GM15510 (cell line): ENCODE measurements around the gene GNLY.

Experiments
- POLR2A ChIP-seq: IDR thresholded peaks from 3 replicates; pipeline ENCODE4 v1.6.1; 2011; ENCODE audit warnings: borderline replicate concordance; ENCODE audit not compliant: insufficient read length; ENCODE audit errors: extremely low read depth

Gene GNLY

GRCh38 chr2:85724731-85725181 lies 30.6 kb downstream of the GNLY start:
- no peak for TF ChIP-seq POLR2A

- TF ChIP-seq POLR2A, result no peak
Measured at GRCh38 chr2:85725451-85725850, 31.3 kb downstream of the GNLY start.

GRCh38 chr2:85727798-85728197 lies 33.6 kb downstream of the GNLY start:
- no peak for TF ChIP-seq POLR2A

- TF ChIP-seq POLR2A, result no peak
Measured at GRCh38 chr2:85728342-85728741, 34.2 kb downstream of the GNLY start.

GRCh38 chr2:85728883-85729824 lies 35.0 kb downstream of the GNLY start:
- no peak for TF ChIP-seq POLR2A

- TF ChIP-seq POLR2A, result no peak
Measured at GRCh38 chr2:85729825-85730510, 35.8 kb downstream of the GNLY start.

- TF ChIP-seq POLR2A, result no peak
Measured at GRCh38 chr2:85730686-85731230, 36.6 kb downstream of the GNLY start.

- TF ChIP-seq POLR2A, result no peak
Measured at GRCh38 chr2:85731606-85732005, 37.4 kb downstream of the GNLY start.

GRCh38 chr2:85732467-85733120 lies 38.4 kb downstream of the GNLY start:
- no peak for TF ChIP-seq POLR2A

GRCh38 chr2:85733121-85733960 lies 39.2 kb downstream of the GNLY start:
- TF ChIP-seq POLR2A, result no peak

GRCh38 chr2:85734015-85734414 lies 39.9 kb downstream of the GNLY start:
- TF ChIP-seq POLR2A, result no peak

GRCh38 chr2:85734942-85735608 lies 40.9 kb downstream of the GNLY start:
- TF ChIP-seq POLR2A, result no peak

- no peak for TF ChIP-seq POLR2A
Measured at GRCh38 chr2:85735691-85736090, 41.5 kb downstream of the GNLY start.

GRCh38 chr2:85736456-85737355 lies 42.5 kb downstream of the GNLY start:
- no peak for TF ChIP-seq POLR2A
